A549 treated with RU486 at 1 μM for 4 hours (cell line): ENCODE results near the gene ADAT1. TPM values are rescaled to one million over a fixed set of nuclear protein-coding genes. Genes with fewer than 3 reads are reported as not detected.

ENCODE experiments used
- total RNA-seq: library from RNA; stranded (reverse); fragments of 200-300 nt; extraction: Qiagen RNA extraction; gene quantifications from 5 replicates; pipeline ENCODE4 v1.2.3, GENCODE V29; 2022; ENCODE audit warnings: low read depth

Gene ADAT1
- 28.6 to 42.3 TPM (median 36.9 TPM) in 5 replicates for total RNA-seq

GRCh38 chr16:75622761-75623605 is at the start of gene ADAT1:
Gene ADAT1 (minus strand): TSS chr16:75623281. CDS start chr16:75620799, 2,482 bp downstream.

GRCh38 chr16:75647492-75648264 is 24.6 kb upstream of the ADAT1 start, which contains the start of the genes KARS1 and TERF2IP:
Gene KARS1 (minus strand): TSS chr16:75647665. CDS start chr16:75647639, 26 bp downstream.
Gene TERF2IP (plus strand): TSS chr16:75647773. CDS start chr16:75647883, 110 bp downstream.

GRCh38 chr16:75566040-75566757 is 56.9 kb downstream of the ADAT1 start, which contains the start of gene GABARAPL2:
Gene GABARAPL2 (plus strand): TSS chr16:75566379. CDS start chr16:75566487, 108 bp downstream.

GRCh38 chr16:75555707-75556430 is 67.2 kb downstream of the ADAT1 start, which contains the start of gene TMEM231:
Gene TMEM231 (minus strand): TSS chr16:75556252. CDS start chr16:75556209, 43 bp downstream.

Other genes with a start within 250 kb of the ADAT1 start
- gene CFDP1, start 189.8 kb downstream of the ADAT1 start, total RNA-seq, result 49.0 to 69.4 TPM (median 56.7 TPM) in 5 replicates
- gene TMEM170A, start 158.6 kb downstream of the ADAT1 start, total RNA-seq, result 10.5 to 16.9 TPM (median 15.6 TPM) in 5 replicates
- gene CHST6, start 127.8 kb downstream of the ADAT1 start, total RNA-seq, result 0.10 to 0.32 TPM (median 0.14 TPM) in 5 replicates
- gene CHST5, start 87.2 kb downstream of the ADAT1 start, total RNA-seq, result 0.11 to 0.14 TPM in 2 of 5 replicates, not detected in the others
- gene TMEM231, start 67.0 kb downstream of the ADAT1 start, total RNA-seq, result 7.9 to 9.7 TPM (median 8.6 TPM) in 5 replicates
- 82.3 to 98.5 TPM (median 91.2 TPM) in 5 replicates for gene GABARAPL2, start 56.9 kb downstream of the ADAT1 start, total RNA-seq
- 162 to 188 TPM (median 173 TPM) in 5 replicates for gene KARS1, start 24.4 kb upstream of the ADAT1 start, total RNA-seq
- gene TERF2IP, start 24.5 kb upstream of the ADAT1 start, total RNA-seq, result 33.8 to 51.5 TPM (median 44.2 TPM) in 5 replicates
- gene CPHXL2, start 53.7 kb upstream of the ADAT1 start, total RNA-seq, result not detected in 5 replicates
- gene DUXB, start 78.2 kb upstream of the ADAT1 start, total RNA-seq, result not detected in 5 replicates
- not detected in 5 replicates for gene CPHXL, start 103.2 kb upstream of the ADAT1 start, total RNA-seq